Measurements from ENCODE around the gene EIF2AK2.
A peak's percentile ranks its signal among the peaks of the same experiment; 100 is the strongest.

The EIF2AK2 gene

GRCh38 chr2:37180640-37181039 lies 23.9 kb upstream of the EIF2AK2 start:
- Histone ChIP-seq H3K4me3 (ENCODE audit: low read depth in 1 of 2, low read length in 1 of 2) (no peak overlapping the region), H3K27ac (no peak overlapping the region), H3K9me3 (no peaks in the 10 kb centered on the region), H3K36me3 (no peaks in the 10 kb centered on the region), H3K4me1 (ENCODE audit: control insufficient read depth in 1 of 2, insufficient read depth in 1 of 2, low read depth in 1 of 2, low read length in 1 of 2) (peaks cover 7 to 12% of the 10 kb centered on the region in 2 experiments), H3K27me3 (peaks cover 9% of the 10 kb centered on the region)
- no peak for TF ChIP-seq CTCF (IDR thresholded peaks at IDR 0.05)

GRCh38 chr2:37180006-37180639 lies 23.3 kb upstream of the EIF2AK2 start:
- no peaks in the 10 kb centered on the region for H3K9me3 ChIP-seq
- H3K4me3 ChIP-seq (ENCODE audit: low read depth in 1 of 2, low read length in 1 of 2): no peak overlapping the region
- no peak overlapping the region for H3K27ac ChIP-seq
- peaks cover 7 to 12% of the 10 kb centered on the region in 2 experiments for H3K4me1 ChIP-seq (ENCODE audit: control insufficient read depth in 1 of 2, insufficient read depth in 1 of 2, low read depth in 1 of 2, low read length in 1 of 2)
- H3K36me3 ChIP-seq: no peaks in the 10 kb centered on the region
- peaks cover 8% of the 10 kb centered on the region for H3K27me3 ChIP-seq
- TF ChIP-seq CTCF (IDR thresholded peaks at IDR 0.05): no peak

GRCh38 chr2:37173741-37174140 lies 17.0 kb upstream of the EIF2AK2 start:
- no peak overlapping the region for H3K4me3 ChIP-seq (ENCODE audit: low read depth in 1 of 2, low read length in 1 of 2)
- H3K9me3 ChIP-seq: no peaks in the 10 kb centered on the region
- peaks cover 4 to 7% of the 10 kb centered on the region in 2 experiments for H3K4me1 ChIP-seq (ENCODE audit: control insufficient read depth in 1 of 2, insufficient read depth in 1 of 2, low read depth in 1 of 2, low read length in 1 of 2)
- H3K36me3 ChIP-seq: no peaks in the 10 kb centered on the region
- TF ChIP-seq CTCF (IDR thresholded peaks at IDR 0.05): no peak
- H3K27ac ChIP-seq: no peak overlapping the region
- H3K27me3 ChIP-seq: no peaks in the 10 kb centered on the region

GRCh38 chr2:37171624-37171950 lies 14.8 kb upstream of the EIF2AK2 start:
- H3K27ac ChIP-seq: no peak overlapping the region
- H3K27me3 ChIP-seq: no peaks in the 10 kb centered on the region
- no peak for TF ChIP-seq CTCF (IDR thresholded peaks at IDR 0.05)
- H3K4me3 ChIP-seq (ENCODE audit: low read depth in 1 of 2, low read length in 1 of 2): no peak overlapping the region
- no peaks in the 10 kb centered on the region for H3K9me3 ChIP-seq
- peaks cover 6 to 9% of the 10 kb centered on the region in 2 experiments for H3K4me1 ChIP-seq (ENCODE audit: control insufficient read depth in 1 of 2, insufficient read depth in 1 of 2, low read depth in 1 of 2, low read length in 1 of 2)
- no peaks in the 10 kb centered on the region for H3K36me3 ChIP-seq

- Histone ChIP-seq H3K4me1 (ENCODE audit: control insufficient read depth in 1 of 2, insufficient read depth in 1 of 2, low read depth in 1 of 2, low read length in 1 of 2) (peaks cover 6 to 9% of the 10 kb centered on the region in 2 experiments), H3K27me3 (no peaks in the 10 kb centered on the region), H3K27ac (no peak overlapping the region), H3K36me3 (no peaks in the 10 kb centered on the region), H3K9me3 (no peaks in the 10 kb centered on the region), H3K4me3 (ENCODE audit: low read depth in 1 of 2, low read length in 1 of 2) (peak overlapping the region in 1 of 2 experiments; percentile 30)
- peak; percentile 63 for TF ChIP-seq CTCF (IDR thresholded peaks at IDR 0.05)
Observed at GRCh38 chr2:37168217-37168981, 11.6 kb upstream of the EIF2AK2 start.

Measured in neutrophil (primary cell).